HepG2 (cell line): ENCODE results near the gene MTG1. TPM values are rescaled to one million over a fixed set of nuclear protein-coding genes. Genes with fewer than 3 reads are reported as not detected.

Experiments used
- AFF4 ChIP-seq: sonication (generic); formaldehyde crosslinking; IDR thresholded peaks from 2 replicates; pipeline ENCODE4 v1.4.0; 2020; ENCODE audit warnings: missing genetic modification reagents
- AKAP8 ChIP-seq: sonication (generic); formaldehyde crosslinking; IDR thresholded peaks from 2 replicates; pipeline ENCODE4 v1.5.1; 2020; ENCODE audit warnings: mild to moderate bottlenecking, missing genetic modification reagents
- XBP1 ChIP-seq: sonication (generic); formaldehyde crosslinking; IDR thresholded peaks from 2 replicates; pipeline ENCODE4 v1.5.0; 2020; ENCODE audit warnings: missing genetic modification reagents
- ZBTB44 ChIP-seq: sonication (generic); formaldehyde crosslinking; IDR thresholded peaks from 2 replicates; pipeline ENCODE4 v1.4.0; 2020; ENCODE audit warnings: missing genetic modification reagents
- ZHX2 ChIP-seq, 2 experiments: sonication (generic) in 1 of 2; formaldehyde crosslinking in 1 of 2; IDR thresholded peaks; 2 replicates each; pipeline versions ENCODE4 v1.6.1 to v1.9.0; 2014 to 2022; ENCODE audit warnings: antibody characterized with exemption in 1 of 2, borderline replicate concordance in 1 of 2, inconsistent platforms in 1 of 2, low read depth in 1 of 2, missing genetic modification reagents in 1 of 2
- ZNF263 ChIP-seq: sonication (generic); formaldehyde crosslinking; IDR thresholded peaks from 2 replicates; pipeline ENCODE4 v1.4.0; 2020; ENCODE audit warnings: missing genetic modification reagents
- ZNF557 ChIP-seq: sonication (generic); formaldehyde crosslinking; IDR thresholded peaks from 2 replicates; pipeline ENCODE4 v1.4.0; 2020; ENCODE audit warnings: missing genetic modification reagents
- ZNF672 ChIP-seq: sonication (generic); formaldehyde crosslinking; IDR thresholded peaks from 2 replicates; pipeline ENCODE4 v1.8.1; 2022; ENCODE audit warnings: missing genetic modification reagents
- ZNF687 ChIP-seq: sonication (generic); formaldehyde crosslinking; IDR thresholded peaks from 2 replicates; pipeline ENCODE4 v1.5.1; 2020; ENCODE audit warnings: mild to moderate bottlenecking, missing genetic modification reagents, moderate library complexity
- ZNF879 ChIP-seq: sonication (generic); formaldehyde crosslinking; IDR thresholded peaks from 2 replicates; pipeline ENCODE4 v1.8.1; 2023; ENCODE audit warnings: missing genetic modification reagents
- polyA plus RNA-seq, 8 experiments: library from polyadenylated mRNA; depleted of rRNA in 3 of 8; stranded (reverse) in 7 of 8; unstranded in 1 of 8; fragments of >200 nt; fragmentation: Illumina TruSeq in 4 of 8; extraction: Trizol in 4 of 8; gene quantifications; 2 replicates each; pipeline versions ENCODE4 v1.2.1 to v1.2.3, GENCODE V29; 2011 to 2016; ENCODE audit warnings: low read depth in 4 of 8, missing spikeins in 1 of 8, mixed read lengths in 1 of 8; ENCODE audit not compliant: insufficient read depth in 1 of 8
- total RNA-seq, 5 experiments: library from RNA; depleted of rRNA; stranded (reverse); fragments of >200 nt; fragmentation: Illumina TruSeq; extraction: Trizol; gene quantifications; 2 replicates each; pipeline ENCODE4 v1.2.3, GENCODE V29; 2016; ENCODE audit warnings: low read depth in 1 of 5

The MTG1 gene
- total and polyA plus RNA-seq, 2 of the 13 experiments (the other 11 are each of a cell fraction or from before 2014, with no cell fraction given) = 42.0 to 103 TPM

DNA sequence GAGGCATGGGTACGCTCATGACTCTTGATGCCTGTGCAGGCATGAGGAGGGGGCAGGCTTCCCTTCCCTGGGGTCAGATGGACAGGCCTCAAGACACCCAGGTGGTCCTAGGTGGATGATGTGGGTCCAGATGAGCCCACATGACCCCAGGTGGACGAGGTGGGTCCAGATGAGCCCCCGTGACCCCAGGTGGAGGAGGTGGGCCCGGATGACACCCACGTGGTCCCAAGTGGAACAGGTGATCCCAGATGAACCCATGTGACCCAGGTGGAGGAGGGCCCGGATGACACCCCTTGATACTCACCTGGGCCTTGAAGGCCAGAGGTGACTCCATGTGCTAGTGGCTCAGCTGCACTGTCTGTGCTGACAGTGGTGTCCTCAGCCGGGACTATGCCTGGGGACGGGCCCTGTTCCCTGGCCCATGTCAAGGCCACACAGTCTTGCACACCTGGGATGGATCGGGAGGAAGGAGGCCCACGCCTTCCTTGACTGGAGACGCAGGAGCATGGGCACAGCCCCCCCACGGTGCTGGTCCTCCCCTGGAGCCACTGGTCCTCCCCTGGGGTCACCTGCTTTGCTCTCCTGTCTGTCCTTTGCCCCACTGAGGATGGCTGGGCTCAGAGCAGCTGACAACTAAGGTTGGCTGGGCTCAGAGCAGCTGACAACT is 43.5 kb upstream of the MTG1 start (continued):
- TF ChIP-seq ZHX2 (IDR thresholded peaks at IDR 0.05; ENCODE audit: low read depth) (no peak), ZHX2 (CRISPR knock-in tag; IDR thresholded peaks at IDR 0.05; ENCODE audit: borderline replicate concordance) (no peak), ZNF687 (0 out of 2 replicates have a peak, but pooled peaks have one; percentile 7), ZNF263 (CRISPR knock-in tag) (peak; percentile 95), ZNF879 (CRISPR knock-in tag) (no peak), XBP1 (no peak), ZNF557 (no peak), AKAP8 (peak; percentile 84; the same call in 1 of the 2 replicates), ZNF672 (CRISPR knock-in tag) (0 out of 2 replicates have a peak, but pooled peaks have one; percentile 67), AFF4 (no peak), ZBTB44 (CRISPR knock-in tag) (no peak)
